DND-41 (cell line): ENCODE data around the gene TNXB.

Source experiments
- CTCF ChIP-seq: IDR thresholded peaks from 2 replicates; pipeline ENCODE4 v1.5.1; 2012; ENCODE audit warnings: borderline replicate concordance, low read length, moderate library complexity, mild to moderate bottlenecking; ENCODE audit not compliant: poor library complexity, severe bottlenecking; ENCODE audit errors: extremely low read depth
- EZH2 ChIP-seq: IDR thresholded peaks from 3 replicates; pipeline ENCODE4 v1.6.1; 2012; ENCODE audit warnings: borderline replicate concordance, low read depth, mild to moderate bottlenecking, moderate library complexity, low read length, inconsistent platforms; ENCODE audit not compliant: severe bottlenecking

GRCh38 chr6:32151863-32152768 is 43.0 kb upstream of the TNXB start, which contains the start of gene PRRT1:
- no peak for TF ChIP-seq CTCF
- TF ChIP-seq EZH2 = no peak
